PC-3 (cell line): ENCODE data around the gene FOXP1. TPM values are rescaled to one million over a fixed set of nuclear protein-coding genes. Genes with fewer than 3 reads are reported as not detected.

ENCODE experiments used
- ATAC-seq: fragments of 200-7000 bp; cut with Tn5 transposase; 2 replicates; pipeline ENCODE4 v1.9.1; 2020; ENCODE audit warnings: mild to moderate bottlenecking, moderate library complexity
- BruUV-seq: library from RNA; stranded (reverse); fragments of 400-500 nt; replicated peaks from 2 replicates; lab custom pipeline; 2021; lab: Mats Ljungman, UMichigan
- CTCF ChIA-PET: fragments of 300-600 bp; sonication (Branson Sonifier 250); formaldehyde crosslinking; loops from one replicate; lab custom pipeline; 2022; ENCODE audit warnings: antibody characterized with exemption; lab: Charles Lee
- POLR2A ChIA-PET: fragments of 300-600 bp; sonication (Branson Sonifier 250); formaldehyde crosslinking; loops from one replicate; lab custom pipeline; 2022; ENCODE audit warnings: antibody characterized with exemption; ENCODE audit not compliant: unreplicated experiment; lab: Charles Lee
- DNase-seq: peaks from one replicate; pipeline ENCODE4 v3.0.0-alpha.2; 2015
- H2AFZ ChIP-seq: fragments of 300-600 bp; sonication (generic); 2 replicates; pipeline ENCODE4 v1.6.0; 2016; ENCODE audit warnings: antibody characterized with exemption, low read length
- H3F3A ChIP-seq: fragments of 300-600 bp; sonication (generic); one replicate; pipeline ENCODE4 v1.6.0; 2017; ENCODE audit warnings: antibody characterized with exemption, low read length, control low read depth, mild to moderate bottlenecking; ENCODE audit not compliant: unreplicated experiment
- H3K27ac ChIP-seq: fragments of 300-600 bp; sonication (generic); 2 replicates; pipeline ENCODE4 v1.5.1; 2016; ENCODE audit warnings: mild to moderate bottlenecking, low read length
- H3K27me3 ChIP-seq: fragments of 300-600 bp; sonication (generic); 2 replicates; pipeline ENCODE4 v1.6.1; 2016; ENCODE audit warnings: low read length, mixed read lengths
- H3K36me3 ChIP-seq: fragments of 300-600 bp; sonication (generic); 2 replicates; pipeline ENCODE4 v1.6.1; 2016; ENCODE audit warnings: low read depth, mixed run types, low read length, mixed read lengths
- H3K4me1 ChIP-seq: fragments of 300-600 bp; sonication (generic); 2 replicates; pipeline ENCODE4 v1.5.1; 2016; ENCODE audit warnings: low read length; ENCODE audit not compliant: insufficient read depth
- H3K4me2 ChIP-seq: fragments of 300-600 bp; sonication (generic); 2 replicates; pipeline ENCODE4 v1.6.0; 2016; ENCODE audit warnings: low read length
- H3K4me3 ChIP-seq: fragments of 300-600 bp; sonication (generic); 2 replicates; pipeline ENCODE4 v1.5.1; 2016; ENCODE audit warnings: mild to moderate bottlenecking, low read length, mixed read lengths
- H3K79me2 ChIP-seq: fragments of 300-600 bp; sonication (generic); 2 replicates; pipeline ENCODE4 v1.6.1; 2017; ENCODE audit warnings: low read length, mixed read lengths
- H3K9ac ChIP-seq: fragments of 300-600 bp; sonication (generic); 2 replicates; pipeline ENCODE4 v1.6.0; 2016; ENCODE audit warnings: mild to moderate bottlenecking, low read length
- H3K9me2 ChIP-seq: fragments of 300-600 bp; sonication (generic); replicated peaks from 2 replicates; pipeline ENCODE4 v1.6.1; 2016; ENCODE audit warnings: mixed run types, low read length, mixed read lengths
- H3K9me3 ChIP-seq: fragments of 300-600 bp; sonication (generic); 2 replicates; pipeline ENCODE4 v1.6.1; 2016; ENCODE audit warnings: low read length, mixed read lengths
- H4K20me1 ChIP-seq: fragments of 300-600 bp; sonication (generic); 2 replicates; pipeline ENCODE4 v1.6.1; 2016; ENCODE audit warnings: low read length, mixed read lengths
- CTCF ChIP-seq: fragments of 300-600 bp; sonication (generic); conservative IDR thresholded peaks from 2 replicates; pipeline ENCODE4 v1.5.1; 2017; ENCODE audit warnings: antibody characterized with exemption, low read depth, mild to moderate bottlenecking, low read length
- EZH2 ChIP-seq: fragments of 300-600 bp; sonication (generic); IDR thresholded peaks from one replicate; pipeline ENCODE4 v1.6.1; 2017; ENCODE audit warnings: antibody characterized with exemption, mild to moderate bottlenecking, low read length; ENCODE audit not compliant: unreplicated experiment
- EZH2phosphoT487 ChIP-seq: fragments of 300-600 bp; sonication (generic); IDR thresholded peaks from 2 replicates; pipeline ENCODE4 v1.6.1; 2018; ENCODE audit warnings: mild to moderate bottlenecking, antibody characterized with exemption, low read length, borderline replicate concordance
- intact Hi-C: fragments of 100-400 bp; cut with micrococcal nuclease; formaldehyde crosslinking; loops from 2 replicates; pipeline ENCODE4 v1.9.0; 2023
- total RNA-seq: library from RNA; depleted of rRNA; stranded (reverse); fragments of >200 nt; gene quantifications from 2 replicates; pipeline ENCODE4 v1.2.3, GENCODE V29; 2014

The FOXP1 gene
- total RNA-seq, 1 experiment from 2014 or later, result 35.3 TPM

- Histone ChIP-seq H3K9me3 (no peaks in the 10 kb centered on the region), H3K36me3 (no peaks in the 10 kb centered on the region), H3K9ac (no peak overlapping the region), H3K4me3 (no peak overlapping the region), H3K79me2 (no peaks in the 10 kb centered on the region), H3K4me2 (no peak overlapping the region), H4K20me1 (no peaks in the 10 kb centered on the region), H3K27ac (no peak overlapping the region), H3K9me2 (no peaks in the 10 kb centered on the region), H3K4me1 (peaks cover 6% of the 10 kb centered on the region), H3F3A (no peaks in the 10 kb centered on the region), H3K27me3 (no peaks in the 10 kb centered on the region), H2AFZ (no peak overlapping the region)
- BruUV-seq, result no TSS peak
- ATAC-seq (no peak), DNase-seq (no peak)
- TF ChIP-seq EZH2phosphoT487, result no peak
- POLR2A ChIA-PET, result no interaction called here
- CTCF ChIA-PET, result interaction anchor here (0.6 to 1.0 kb wide), 2 partner anchors 15 to 43 kb away, joined by 3 to 4 read pairs; no protein-coding TSS in a partner anchor
- intact Hi-C loops, result no loop called here
Measured at GRCh38 chr3:71417791-71418190, 165.7 kb downstream of the FOXP1 start.

GRCh38 chr3:71416876-71417275, 166.7 kb downstream of the FOXP1 start:
- ATAC-seq (no peak), DNase-seq (peak; percentile 35)
- no TSS peak for BruUV-seq
- ChIA-PET CTCF (interaction anchor here (1.0 kb wide), 1 partner anchor 44 kb away, joined by 3 read pairs; no protein-coding TSS in a partner anchor), POLR2A (no interaction called here)
- H3K9ac ChIP-seq, result no peak overlapping the region
- H3K27ac ChIP-seq, result no peak overlapping the region
- H3K79me2 ChIP-seq, result no peaks in the 10 kb centered on the region
- intact Hi-C loops, result no loop called here
- no peaks in the 10 kb centered on the region for H3F3A ChIP-seq
- no peak overlapping the region for H2AFZ ChIP-seq
- no peak overlapping the region for H3K4me2 ChIP-seq
- no peaks in the 10 kb centered on the region for H3K27me3 ChIP-seq
- 0 out of 2 replicates have a peak, but pooled peaks cover 3% of the 10 kb centered on the region for H3K4me1 ChIP-seq
- no peaks in the 10 kb centered on the region for H3K9me3 ChIP-seq
- H3K4me3 ChIP-seq, result no peak overlapping the region
- H4K20me1 ChIP-seq, result no peaks in the 10 kb centered on the region
- no peaks in the 10 kb centered on the region for H3K9me2 ChIP-seq
- H3K36me3 ChIP-seq, result no peaks in the 10 kb centered on the region
- TF ChIP-seq EZH2 (no peak), CTCF (peak; percentile 44; the same call in 1 of the 2 replicates)

GRCh38 chr3:71415681-71416122, 167.8 kb downstream of the FOXP1 start:
- Histone ChIP-seq H4K20me1 (no peaks in the 10 kb centered on the region), H3K79me2 (no peaks in the 10 kb centered on the region), H3K4me2 (no peak overlapping the region), H3K27ac (no peak overlapping the region), H3F3A (no peaks in the 10 kb centered on the region), H3K4me3 (no peak overlapping the region), H2AFZ (no peak overlapping the region), H3K27me3 (no peaks in the 10 kb centered on the region), H3K9ac (no peak overlapping the region), H3K36me3 (no peaks in the 10 kb centered on the region), H3K9me2 (no peaks in the 10 kb centered on the region), H3K4me1 (0 out of 2 replicates have a peak, but pooled peaks cover 3% of the 10 kb centered on the region), H3K9me3 (no peaks in the 10 kb centered on the region)
- ChIA-PET CTCF (no interaction called here), POLR2A (no interaction called here)
- intact Hi-C loops, result no loop called here
- BruUV-seq, result no TSS peak
- ATAC-seq (no peak), DNase-seq (no peak)
- TF ChIP-seq EZH2phosphoT487, result no peak
- no peak for TF ChIP-seq EZH2
- no peak for TF ChIP-seq CTCF
